GM23248 (cell line): ENCODE results near the gene AOPEP. TPM values are rescaled to one million over a fixed set of nuclear protein-coding genes. Genes with fewer than 3 reads are reported as not detected.
"Not testable (repeated sequence)": the region's sequence is repeated elsewhere in the genome, so short reads cannot be mapped to it uniquely, and the experiment has no call there.

Experiments used
- DNase-seq: peaks from one replicate; pipeline ENCODE4 v3.0.0-alpha.2; 2015
- H2AFZ ChIP-seq: fragments of 200-600 bp; sonication (generic); 2 replicates; pipeline ENCODE4 v1.6.1; 2016; ENCODE audit warnings: antibody characterized with exemption
- H3F3A ChIP-seq: fragments of 200-600 bp; sonication (generic); 2 replicates; pipeline ENCODE4 v1.6.1; 2016; ENCODE audit warnings: mild to moderate bottlenecking, antibody characterized with exemption, mixed run types; ENCODE audit not compliant: insufficient read depth
- H3K27ac ChIP-seq: fragments of 200-600 bp; sonication (generic); 2 replicates; pipeline ENCODE4 v1.5.1; 2016; ENCODE audit warnings: mild to moderate bottlenecking
- H3K27me3 ChIP-seq: fragments of 200-600 bp; sonication (generic); replicated peaks from 2 replicates; pipeline ENCODE4 v1.6.1; 2016; ENCODE audit warnings: mild to moderate bottlenecking; ENCODE audit not compliant: insufficient read depth
- H3K36me3 ChIP-seq: fragments of 200-600 bp; sonication (generic); 2 replicates; pipeline ENCODE4 v1.6.1; 2016; ENCODE audit warnings: low read depth, mild to moderate bottlenecking
- H3K4me1 ChIP-seq: fragments of 200-600 bp; sonication (generic); 2 replicates; pipeline ENCODE4 v1.6.1; 2016; ENCODE audit warnings: mild to moderate bottlenecking; ENCODE audit not compliant: insufficient read depth
- H3K4me2 ChIP-seq: fragments of 200-600 bp; sonication (generic); one replicate; pipeline ENCODE4 v1.6.1; 2016; ENCODE audit warnings: mild to moderate bottlenecking; ENCODE audit not compliant: unreplicated experiment
- H3K4me3 ChIP-seq: fragments of 200-600 bp; sonication (generic); 2 replicates; pipeline ENCODE4 v1.5.1; 2016; ENCODE audit warnings: mild to moderate bottlenecking
- H3K79me2 ChIP-seq: fragments of 200-600 bp; sonication (generic); 2 replicates; pipeline ENCODE4 v1.6.1; 2016; ENCODE audit warnings: mild to moderate bottlenecking; ENCODE audit not compliant: insufficient read depth
- H3K9ac ChIP-seq: fragments of 200-600 bp; sonication (generic); 2 replicates; pipeline ENCODE4 v1.6.1; 2016; ENCODE audit warnings: mild to moderate bottlenecking
- H3K9me2 ChIP-seq: fragments of 200-600 bp; sonication (generic); 2 replicates; pipeline ENCODE4 v1.6.1; 2016; ENCODE audit warnings: mixed run types, mild to moderate bottlenecking, moderate library complexity; ENCODE audit not compliant: insufficient read depth
- H3K9me3 ChIP-seq: fragments of 200-600 bp; sonication (generic); one replicate; pipeline ENCODE4 v1.6.1; 2017; ENCODE audit warnings: low read depth
- H4K20me1 ChIP-seq: fragments of 200-600 bp; sonication (generic); 2 replicates; pipeline ENCODE4 v1.6.0; 2016; ENCODE audit not compliant: insufficient read depth
- EZH2 ChIP-seq: fragments of 200-600 bp; sonication (generic); IDR thresholded peaks from 2 replicates; pipeline ENCODE4 v1.6.1; 2018; ENCODE audit warnings: antibody characterized with exemption, mild to moderate bottlenecking; ENCODE audit not compliant: insufficient read depth, poor library complexity, severe bottlenecking
- EZH2phosphoT487 ChIP-seq: fragments of 200-600 bp; sonication (generic); IDR thresholded peaks from 2 replicates; pipeline ENCODE4 v1.6.1; 2018; ENCODE audit warnings: antibody characterized with exemption, moderate library complexity, mild to moderate bottlenecking, low read depth; ENCODE audit not compliant: insufficient read depth
- WGBS, 2 experiments: methylation state at CpG; one replicate each; pipeline ENCODE4 v1.1.6; 2015 to 2017; ENCODE audit warnings: low lambda C conversion rate in 2 of 2, low coverage in 1 of 2; ENCODE audit errors: missing lambda C conversion rate in 2 of 2; 5-methylcytosine and 5-hydroxymethylcytosine counted together
- in situ Hi-C: fragments of 300-500 bp; cut with MboI; formaldehyde crosslinking; loops from 2 replicates; pipeline ENCODE4 v1.15.0; 2020
- polyA plus RNA-seq: library from polyadenylated mRNA; unstranded; fragments of >200 nt; fragmentation: Nextera tagmentation; extraction: Ambion mirVana; gene quantifications from 2 replicates; pipeline ENCODE4 v1.2.1, GENCODE V29; 2016
- total RNA-seq: library from RNA; depleted of rRNA; stranded (reverse); fragments of >200 nt; shearing (Covaris generic); gene quantifications from 2 replicates; pipeline ENCODE4 v1.2.3, GENCODE V29; 2014

AOPEP gene
- total and polyA plus RNA-seq, 2 experiments from 2014 or later: 90.0 to 120 TPM

DNA sequence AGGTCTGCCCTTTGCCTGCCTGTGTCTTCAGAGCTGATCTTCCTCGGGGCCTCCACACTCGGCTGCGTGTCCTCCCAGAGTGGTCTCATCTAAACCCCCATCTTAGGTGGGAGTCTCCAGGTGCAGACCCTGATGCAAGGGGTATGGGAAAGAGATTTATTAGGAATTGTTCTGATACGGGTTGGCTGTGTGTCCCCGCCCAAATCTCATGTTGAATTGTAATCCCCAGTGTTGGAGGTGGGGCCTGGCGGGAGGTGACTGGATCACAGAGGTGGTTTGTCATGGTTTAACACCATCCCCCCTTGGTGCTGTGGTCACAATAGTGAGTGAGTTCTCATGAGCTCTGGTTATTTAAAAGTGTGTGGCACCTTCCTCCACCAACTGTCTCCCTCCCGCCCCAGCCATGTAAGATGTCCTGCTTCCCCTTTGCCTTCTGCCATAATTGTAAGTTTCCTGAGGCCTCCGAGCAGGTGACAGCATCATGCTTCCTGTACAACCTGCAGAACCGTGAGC lies 208.4 kb downstream of the AOPEP start:
- H3K9ac ChIP-seq: no peak overlapping the region
- TF ChIP-seq EZH2phosphoT487 (no peak), EZH2 (no peak)
- H3K79me2 ChIP-seq: peaks cover 10% of the 10 kb centered on the region
- H3K27ac ChIP-seq: no peak overlapping the region
- in situ Hi-C loops: no loop called here
- H4K20me1 ChIP-seq: no peaks in the 10 kb centered on the region
- H3K9me2 ChIP-seq: no peaks in the 10 kb centered on the region
- no peaks in the 10 kb centered on the region for H3K9me3 ChIP-seq
- H3K36me3 ChIP-seq: no peaks in the 10 kb centered on the region
- no peak overlapping the region for H3K4me2 ChIP-seq
- H3F3A ChIP-seq: peaks cover 12% of the 10 kb centered on the region
- no peak overlapping the region for H3K4me3 ChIP-seq
- DNase-seq: no peak
- 95 to 97% methylated on average over 9 of the region's 9 CpGs for WGBS, 2 experiments
- no peaks in the 10 kb centered on the region for H3K27me3 ChIP-seq
- no peak overlapping the region for H2AFZ ChIP-seq
- H3K4me1 ChIP-seq: peaks cover 27% of the 10 kb centered on the region

DNA sequence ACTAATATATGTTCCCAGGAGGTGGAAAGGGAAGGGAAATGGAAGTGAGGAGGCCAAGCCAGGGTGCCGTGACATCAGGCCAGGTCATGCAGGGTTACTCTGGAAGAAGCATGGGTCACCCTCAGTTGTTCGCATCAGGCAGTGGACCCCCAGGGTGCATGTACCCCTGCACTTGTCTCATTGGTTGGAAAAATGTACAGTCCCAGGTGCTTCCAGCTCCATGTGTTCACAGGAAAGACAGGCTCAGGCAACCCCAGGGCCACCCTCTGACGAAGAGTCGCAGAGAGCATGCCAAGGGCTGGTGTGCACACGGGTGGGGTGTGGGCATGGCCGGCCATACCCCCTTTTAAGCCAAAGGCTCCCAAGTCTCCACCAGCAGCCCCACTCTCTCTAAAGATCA lies 208.9 kb downstream of the AOPEP start:
- H3K4me2 ChIP-seq: no peak overlapping the region
- WGBS, 2 experiments: 89 to 91% methylated on average over 6 of the region's 6 CpGs
- peaks cover 12% of the 10 kb centered on the region for H3F3A ChIP-seq
- H3K4me3 ChIP-seq: no peak overlapping the region
- H3K27me3 ChIP-seq: no peaks in the 10 kb centered on the region
- H3K9me2 ChIP-seq: no peaks in the 10 kb centered on the region
- no peak overlapping the region for H2AFZ ChIP-seq
- no peak overlapping the region for H3K27ac ChIP-seq
- TF ChIP-seq EZH2phosphoT487: no peak
- TF ChIP-seq EZH2: no peak
- H3K4me1 ChIP-seq: peaks cover 27% of the 10 kb centered on the region
- H3K79me2 ChIP-seq: peaks cover 10% of the 10 kb centered on the region
- H3K36me3 ChIP-seq: no peaks in the 10 kb centered on the region
- in situ Hi-C loops: no loop called here
- H3K9ac ChIP-seq: no peak overlapping the region
- no peaks in the 10 kb centered on the region for H4K20me1 ChIP-seq
- no peaks in the 10 kb centered on the region for H3K9me3 ChIP-seq
- DNase-seq: no peak

DNA sequence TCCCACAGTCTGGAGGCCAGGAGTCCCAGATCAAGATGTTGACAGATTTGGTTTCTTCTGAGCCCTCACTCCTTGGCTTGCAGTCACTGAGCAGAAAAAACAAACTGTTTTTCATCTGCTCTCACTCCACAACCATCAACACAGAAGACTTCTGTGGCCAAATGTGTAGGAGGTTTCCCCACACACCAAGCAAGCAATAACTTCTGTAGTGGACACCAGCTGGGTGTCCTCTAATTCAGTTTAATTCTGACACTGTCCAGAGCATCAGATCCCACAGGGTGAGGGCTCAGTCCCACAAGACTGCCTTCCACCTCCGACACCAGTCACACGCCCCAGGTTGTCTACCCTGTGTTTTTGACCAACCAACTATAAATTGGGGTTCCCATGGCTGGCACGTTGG lies 209.9 kb downstream of the AOPEP start:
- Histone ChIP-seq H3K4me2 (no peak overlapping the region), H2AFZ (no peak overlapping the region), H3K27ac (no peak overlapping the region), H3K4me3 (no peak overlapping the region), H3K9me3 (no peaks in the 10 kb centered on the region), H3K27me3 (no peaks in the 10 kb centered on the region), H3K9me2 (no peaks in the 10 kb centered on the region), H3K4me1 (peaks cover 35% of the 10 kb centered on the region), H3K79me2 (peaks cover 10% of the 10 kb centered on the region), H4K20me1 (no peaks in the 10 kb centered on the region), H3F3A (peaks cover 12% of the 10 kb centered on the region), H3K36me3 (no peaks in the 10 kb centered on the region), H3K9ac (no peak overlapping the region)
- DNase-seq: no peak
- 89% methylated on average over 3 of the region's 3 CpGs for WGBS, 2 experiments
- TF ChIP-seq EZH2 (no peak), EZH2phosphoT487 (no peak)
- in situ Hi-C loops: no loop called here

DNA sequence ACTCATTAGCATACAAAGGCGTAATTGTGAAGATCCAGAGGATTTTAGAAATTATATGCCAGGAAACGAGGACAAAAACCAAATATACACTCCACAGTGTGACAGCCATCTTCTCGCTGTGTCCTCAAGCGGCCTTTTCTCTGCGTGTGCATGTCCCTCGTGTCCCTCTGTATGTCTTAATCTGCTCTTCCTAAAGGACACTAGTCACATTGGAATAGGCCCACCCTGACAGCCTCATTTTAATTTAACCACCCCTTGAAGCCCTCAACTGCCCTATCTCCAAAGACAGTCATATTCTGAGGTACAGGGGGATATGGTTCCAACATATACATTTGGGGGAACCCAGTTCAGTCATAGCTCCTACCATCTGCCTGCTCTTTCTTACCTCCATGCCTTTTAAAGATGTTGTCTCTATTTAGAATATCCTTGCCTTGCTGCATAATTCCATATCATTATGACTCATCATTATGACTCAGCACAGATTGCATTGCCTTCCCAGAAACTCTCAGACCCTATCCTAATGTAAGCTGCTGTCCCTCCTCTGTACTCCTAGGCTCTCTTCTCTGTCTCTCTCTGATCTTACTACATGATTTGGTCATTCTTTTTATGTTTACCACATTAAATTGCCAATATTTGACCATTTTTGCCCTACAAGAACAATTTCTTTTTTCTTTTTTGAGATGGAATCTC lies 210.9 kb downstream of the AOPEP start:
- no peaks in the 10 kb centered on the region for H3K9me2 ChIP-seq
- H3K9me3 ChIP-seq: no peaks in the 10 kb centered on the region
- H3K36me3 ChIP-seq: no peaks in the 10 kb centered on the region
- no peak overlapping the region; the same call in 1 of the 2 replicates for H3K9ac ChIP-seq
- peak overlapping the region; percentile 44 for H3K4me2 ChIP-seq
- H3K79me2 ChIP-seq: peaks cover 10% of the 10 kb centered on the region
- TF ChIP-seq EZH2 (no peak), EZH2phosphoT487 (no peak)
- WGBS, 2 experiments: 87 to 91% methylated on average over 6 of the region's 6 CpGs
- no peaks in the 10 kb centered on the region for H3K27me3 ChIP-seq
- no peaks in the 10 kb centered on the region for H4K20me1 ChIP-seq
- peak; percentile 90 for DNase-seq
- no peak overlapping the region for H2AFZ ChIP-seq
- H3F3A ChIP-seq: peaks cover 12% of the 10 kb centered on the region
- H3K4me1 ChIP-seq: peaks cover 40% of the 10 kb centered on the region
- H3K27ac ChIP-seq: peak overlapping the region; percentile 70
- H3K4me3 ChIP-seq: no peak overlapping the region
- in situ Hi-C loops: no loop called here

DNA sequence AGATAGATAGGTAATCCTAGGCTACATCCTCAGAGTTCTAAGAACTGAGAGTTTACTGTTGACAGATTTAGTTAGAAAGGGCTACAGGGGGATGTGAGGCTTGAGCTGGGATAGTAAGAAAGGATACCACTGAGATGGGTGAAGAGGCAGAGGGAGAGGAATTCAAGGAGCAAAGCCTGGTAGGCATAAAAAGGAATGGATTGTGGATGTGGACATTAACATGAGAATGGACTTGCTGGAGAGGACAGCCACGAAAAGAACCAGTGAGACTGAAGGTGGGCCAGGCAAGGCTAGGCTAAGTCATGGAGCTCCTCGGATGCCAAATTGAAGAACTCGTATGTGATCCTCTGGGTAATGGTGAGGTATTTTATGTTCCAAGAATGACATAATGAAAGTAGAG lies 211.9 kb downstream of the AOPEP start:
- Histone ChIP-seq H3F3A (peaks cover 6% of the 10 kb centered on the region; the same call in 1 of the 2 replicates), H3K27me3 (no peaks in the 10 kb centered on the region), H3K36me3 (no peaks in the 10 kb centered on the region), H3K9ac (no peak overlapping the region), H3K27ac (peak overlapping the region; percentile 70), H3K4me2 (no peak overlapping the region), H3K9me3 (no peaks in the 10 kb centered on the region), H3K4me1 (peaks cover 36% of the 10 kb centered on the region), H2AFZ (no peak overlapping the region), H3K9me2 (no peaks in the 10 kb centered on the region), H3K4me3 (no peak overlapping the region), H3K79me2 (peaks cover 10% of the 10 kb centered on the region), H4K20me1 (no peaks in the 10 kb centered on the region)
- no peak for TF ChIP-seq EZH2phosphoT487
- TF ChIP-seq EZH2: no peak
- no peak for DNase-seq
- 90 to 93% methylated on average over 3 of the region's 3 CpGs for WGBS, 2 experiments
- in situ Hi-C loops: no loop called here

GRCh38 chr9:94940296-94940695 lies 213.8 kb downstream of the AOPEP start:
- H3K36me3 ChIP-seq, H3K4me3 ChIP-seq, H3K9me3 ChIP-seq, H3K27ac ChIP-seq, H3K9me2 ChIP-seq, H3K27me3 ChIP-seq, H3K4me2 ChIP-seq, in situ Hi-C loops, DNase-seq, H4K20me1 ChIP-seq, H3K9ac ChIP-seq, H3K79me2 ChIP-seq, H2AFZ ChIP-seq: not testable (repeated sequence)
- 90 to 93% methylated on average over 6 of the region's 6 CpGs for WGBS, 2 experiments
- peaks cover 25% of the 10 kb centered on the region for H3F3A ChIP-seq
- H3K4me1 ChIP-seq: peaks cover 51% of the 10 kb centered on the region
